Karpas-422 (cell line): ENCODE results near the gene SUSD4. TPM values are rescaled to one million over a fixed set of nuclear protein-coding genes. Genes with fewer than 3 reads are reported as not detected.

Source experiments
- DNase-seq: peaks from one replicate; pipeline ENCODE4 v3.0.0-alpha.2; 2015
- H2AFZ ChIP-seq: fragments of 200-600 bp; sonication (generic); 2 replicates; pipeline ENCODE4 v1.6.1; 2014; ENCODE audit warnings: antibody characterized with exemption, low read length, mixed read lengths
- H3K27ac ChIP-seq: fragments of 200-600 bp; sonication (generic); 2 replicates; pipeline ENCODE4 v1.5.1; 2014; ENCODE audit warnings: mild to moderate bottlenecking, low read length, moderate library complexity
- H3K27me3 ChIP-seq: fragments of 200-600 bp; sonication (generic); 2 replicates; pipeline ENCODE4 v1.6.1; 2014; ENCODE audit warnings: low read length, mixed read lengths
- H3K36me3 ChIP-seq: fragments of 200-600 bp; sonication (generic); 2 replicates; pipeline ENCODE4 v1.6.1; 2014; ENCODE audit warnings: low read length, mixed read lengths; ENCODE audit not compliant: insufficient read depth
- H3K4me1 ChIP-seq: fragments of 200-600 bp; sonication (generic); 2 replicates; pipeline ENCODE4 v1.6.1; 2014; ENCODE audit warnings: mild to moderate bottlenecking, low read length, mixed read lengths
- H3K4me2 ChIP-seq: fragments of 200-600 bp; sonication (generic); 2 replicates; pipeline ENCODE4 v1.6.1; 2014; ENCODE audit warnings: low read length, low read depth, mild to moderate bottlenecking; ENCODE audit not compliant: poor library complexity, severe bottlenecking
- H3K4me3 ChIP-seq: fragments of 200-600 bp; sonication (generic); 2 replicates; pipeline ENCODE4 v1.5.1; 2014; ENCODE audit warnings: mild to moderate bottlenecking, antibody characterized with exemption, low read length, mixed read lengths
- H3K79me2 ChIP-seq: fragments of 200-600 bp; sonication (generic); 2 replicates; pipeline ENCODE4 v1.6.1; 2014; ENCODE audit warnings: mild to moderate bottlenecking, low read length, mixed read lengths
- H3K9ac ChIP-seq: fragments of 200-600 bp; sonication (generic); 2 replicates; pipeline ENCODE4 v1.6.0; 2014; ENCODE audit warnings: low read length
- H3K9me2 ChIP-seq: fragments of 200-600 bp; sonication (generic), shearing (Covaris generic); replicated peaks from 2 replicates; pipeline ENCODE4 v1.6.0; 2014; ENCODE audit warnings: mild to moderate bottlenecking, low read length, moderate library complexity; ENCODE audit not compliant: insufficient read depth
- H3K9me3 ChIP-seq: fragments of 300-700, 200-600 bp; sonication (generic); 2 replicates; pipeline ENCODE4 v1.6.1; 2014; ENCODE audit warnings: low read length, mixed read lengths
- H4K20me1 ChIP-seq: fragments of 200-600 bp; sonication (generic); 2 replicates; pipeline ENCODE4 v1.6.1; 2014; ENCODE audit warnings: mild to moderate bottlenecking, antibody characterized with exemption, low read length, low read depth; ENCODE audit not compliant: insufficient read depth
- total RNA-seq: library from RNA; depleted of rRNA; stranded (reverse); fragments of >200 nt; shearing (Covaris generic); gene quantifications from 2 replicates; pipeline ENCODE4 v1.2.3, GENCODE V29; 2014; ENCODE audit warnings: low replicate concordance

SUSD4 gene
- total RNA-seq, 1 experiment from 2014 or later = 0.34 TPM

DNA sequence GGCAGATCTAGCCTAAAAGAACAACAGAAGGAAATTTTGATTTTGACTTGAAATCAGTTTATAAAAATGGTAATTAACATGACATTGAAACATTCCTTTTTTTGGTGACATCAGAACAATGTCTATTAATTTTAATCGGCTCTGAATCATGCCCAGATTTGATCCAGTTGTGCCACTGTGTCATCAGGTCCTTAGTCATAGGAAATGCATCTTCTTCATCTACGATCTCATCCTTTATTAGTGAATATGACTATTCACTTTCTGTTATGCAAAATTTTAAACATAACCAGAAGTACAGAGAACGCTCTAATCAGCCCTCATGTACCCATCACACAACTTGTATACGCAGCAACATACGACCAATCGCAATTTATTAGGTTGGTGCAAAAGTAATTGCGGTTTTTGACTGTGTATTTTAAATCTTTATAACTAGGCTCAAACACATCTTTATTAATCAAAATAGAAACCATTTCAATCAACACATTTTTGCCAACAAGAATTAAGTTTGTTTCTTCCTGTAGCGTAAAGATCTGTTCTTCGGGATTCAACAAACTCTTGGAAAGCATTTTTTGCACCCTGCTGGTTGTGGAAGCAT is 180.6 kb downstream of the SUSD4 start:
- no peak overlapping the region for H3K4me2 ChIP-seq
- no peak overlapping the region for H3K4me3 ChIP-seq
- DNase-seq = no peak
- no peaks in the 10 kb centered on the region for H4K20me1 ChIP-seq
- no peak overlapping the region for H3K27ac ChIP-seq
- H3K27me3 ChIP-seq = no peaks in the 10 kb centered on the region
- H3K9me3 ChIP-seq = no peaks in the 10 kb centered on the region
- H3K9me2 ChIP-seq = no peaks in the 10 kb centered on the region
- no peak overlapping the region for H2AFZ ChIP-seq
- no peak overlapping the region for H3K9ac ChIP-seq
- H3K36me3 ChIP-seq = no peaks in the 10 kb centered on the region
- H3K4me1 ChIP-seq = peaks cover 6% of the 10 kb centered on the region
- no peaks in the 10 kb centered on the region for H3K79me2 ChIP-seq

DNA sequence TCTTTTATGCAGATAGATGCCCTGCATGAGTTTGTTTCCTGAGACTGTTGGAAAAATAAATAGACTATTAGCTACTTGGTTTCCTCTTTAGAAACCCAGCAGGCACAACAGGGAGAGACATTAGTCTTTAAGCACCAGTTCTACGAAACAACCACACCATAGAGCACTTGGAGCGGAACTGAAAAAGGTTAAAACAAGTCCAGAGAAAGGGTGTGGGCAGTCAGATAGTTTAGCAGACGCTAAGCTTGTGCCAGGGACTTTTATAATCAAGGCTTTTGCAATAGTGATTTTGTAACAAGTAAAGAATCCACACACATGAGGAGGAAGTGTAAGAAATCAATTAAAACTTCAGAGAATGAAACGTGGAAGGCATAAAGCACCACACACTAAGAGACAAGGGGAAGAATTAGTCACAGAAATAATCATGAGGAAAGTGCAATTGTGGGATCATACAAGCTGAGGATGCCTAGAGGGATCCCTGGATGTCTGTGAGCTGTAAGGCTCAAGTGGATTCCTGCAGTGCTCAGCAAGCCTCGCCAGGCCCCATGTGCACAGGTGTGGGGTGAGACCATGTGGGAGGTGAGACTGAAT is 183.2 kb downstream of the SUSD4 start:
- Histone ChIP-seq H3K79me2 (no peaks in the 10 kb centered on the region), H3K9me2 (no peaks in the 10 kb centered on the region), H3K27me3 (no peaks in the 10 kb centered on the region), H3K4me1 (peaks cover 3% of the 10 kb centered on the region; the same call in 1 of the 2 replicates), H2AFZ (no peak overlapping the region), H3K9me3 (no peaks in the 10 kb centered on the region), H3K4me2 (no peak overlapping the region), H3K36me3 (no peaks in the 10 kb centered on the region), H3K4me3 (no peak overlapping the region), H3K27ac (no peak overlapping the region), H3K9ac (no peak overlapping the region), H4K20me1 (no peaks in the 10 kb centered on the region)
- no peak for DNase-seq

DNA sequence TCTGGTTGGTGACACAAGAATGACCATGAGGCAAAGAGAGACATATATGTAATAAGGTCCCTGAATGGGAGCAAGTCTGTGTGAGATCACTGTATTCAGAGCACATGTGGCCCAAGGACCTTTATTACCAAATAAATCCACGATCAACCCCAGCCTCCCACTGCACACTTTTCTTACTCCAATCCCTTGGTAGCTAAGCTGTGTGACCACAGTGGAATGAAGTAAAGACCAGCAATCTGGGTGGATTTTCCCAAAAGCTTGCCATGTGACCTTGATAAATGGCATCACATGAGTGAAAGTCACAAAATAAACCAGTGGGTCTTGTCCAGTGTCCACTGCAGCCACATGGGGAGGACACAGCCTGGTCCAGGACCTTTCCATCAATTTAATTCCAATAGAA is 184.2 kb downstream of the SUSD4 start:
- Histone ChIP-seq H3K27ac (no peak overlapping the region), H3K4me3 (no peak overlapping the region), H3K4me2 (no peak overlapping the region), H3K4me1 (peaks cover 3% of the 10 kb centered on the region; the same call in 1 of the 2 replicates), H2AFZ (no peak overlapping the region), H3K27me3 (no peaks in the 10 kb centered on the region), H3K9me2 (no peaks in the 10 kb centered on the region), H4K20me1 (no peaks in the 10 kb centered on the region), H3K36me3 (no peaks in the 10 kb centered on the region), H3K9me3 (no peaks in the 10 kb centered on the region), H3K9ac (no peak overlapping the region), H3K79me2 (no peaks in the 10 kb centered on the region)
- no peak for DNase-seq

DNA sequence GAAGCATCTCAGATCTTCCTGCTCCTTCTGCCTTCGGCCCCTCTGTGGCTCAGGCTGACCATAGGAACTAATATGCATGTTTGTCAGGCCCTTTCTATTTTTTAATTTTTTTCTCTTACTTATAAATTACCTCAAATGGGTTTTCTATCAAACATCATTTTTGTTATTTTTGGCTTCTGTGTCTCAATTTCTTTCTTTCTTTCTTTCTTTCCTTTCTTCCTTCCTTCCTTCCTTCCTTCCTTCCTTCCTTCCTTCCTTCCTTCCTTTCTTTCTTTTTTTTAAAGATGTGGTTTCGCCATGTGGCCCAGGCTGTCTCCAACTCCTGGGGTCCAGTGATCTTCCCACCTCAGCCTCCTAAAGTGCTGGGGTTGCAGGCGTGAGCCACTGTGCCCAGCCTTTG is 184.7 kb downstream of the SUSD4 start:
- no peaks in the 10 kb centered on the region for H3K79me2 ChIP-seq

DNA sequence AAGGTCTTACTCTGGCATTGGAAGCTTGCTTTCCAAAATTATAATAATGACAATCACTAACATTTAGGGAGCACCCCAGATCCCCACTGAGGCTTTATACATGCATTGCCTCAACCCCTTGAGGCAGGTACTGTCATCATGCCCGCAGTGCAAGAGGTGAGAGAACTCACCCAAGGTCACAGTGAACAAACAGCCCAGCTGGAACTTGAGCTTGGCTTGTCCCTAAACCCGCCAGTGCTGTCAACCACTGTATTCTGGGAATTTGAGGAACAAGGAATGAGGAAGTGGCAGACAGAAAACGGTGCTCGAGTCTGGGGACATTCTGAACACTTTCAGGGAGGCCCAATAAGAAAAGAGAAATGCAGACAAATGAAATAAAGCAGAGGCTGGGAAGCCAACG is 186.3 kb downstream of the SUSD4 start:
- H4K20me1 ChIP-seq = no peaks in the 10 kb centered on the region
- H3K9me3 ChIP-seq = no peaks in the 10 kb centered on the region
- H3K79me2 ChIP-seq = no peaks in the 10 kb centered on the region
- H3K4me1 ChIP-seq = peaks cover 3% of the 10 kb centered on the region; the same call in 1 of the 2 replicates
- no peak overlapping the region for H3K4me3 ChIP-seq
- no peak overlapping the region for H2AFZ ChIP-seq
- no peaks in the 10 kb centered on the region for H3K36me3 ChIP-seq
- no peaks in the 10 kb centered on the region for H3K27me3 ChIP-seq
- H3K4me2 ChIP-seq = no peak overlapping the region
- DNase-seq = no peak
- no peak overlapping the region for H3K27ac ChIP-seq
- no peak overlapping the region for H3K9ac ChIP-seq
- no peaks in the 10 kb centered on the region for H3K9me2 ChIP-seq

More for the DNA sequence above, 184.7 kb downstream of the SUSD4 start:
- DNase-seq = no peak
- no peaks in the 10 kb centered on the region for H3K9me2 ChIP-seq
- H3K4me2 ChIP-seq = no peak overlapping the region
- no peaks in the 10 kb centered on the region for H4K20me1 ChIP-seq
- no peak overlapping the region for H3K9ac ChIP-seq
- no peaks in the 10 kb centered on the region for H3K27me3 ChIP-seq
- H3K27ac ChIP-seq = no peak overlapping the region
- no peaks in the 10 kb centered on the region for H3K36me3 ChIP-seq
- H3K4me1 ChIP-seq = peaks cover 3% of the 10 kb centered on the region; the same call in 1 of the 2 replicates
- no peaks in the 10 kb centered on the region for H3K9me3 ChIP-seq
- H2AFZ ChIP-seq = no peak overlapping the region
- no peak overlapping the region for H3K4me3 ChIP-seq

DNA sequence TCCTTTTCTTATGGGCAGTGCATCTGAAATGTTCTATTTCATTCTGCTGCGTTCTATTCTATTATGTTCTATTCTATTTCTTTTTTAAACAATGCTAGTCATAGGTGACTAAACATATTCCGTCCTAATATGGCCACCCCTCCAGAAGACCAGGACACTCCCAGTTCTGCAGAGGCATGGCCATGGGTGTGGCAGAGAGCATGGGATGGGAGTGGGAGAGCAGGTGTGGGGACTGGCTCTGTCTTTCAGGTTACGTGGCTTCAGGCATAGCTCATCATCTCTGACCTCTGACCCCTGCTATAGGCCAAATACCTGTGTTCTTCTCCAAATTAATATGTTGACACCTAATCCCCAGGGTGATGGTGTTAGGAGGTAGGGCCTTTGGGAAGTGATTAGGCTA is 187.5 kb downstream of the SUSD4 start:
- Histone ChIP-seq H3K9me3 (no peaks in the 10 kb centered on the region), H3K4me1 (peaks cover 3% of the 10 kb centered on the region; the same call in 1 of the 2 replicates), H3K9me2 (no peaks in the 10 kb centered on the region), H3K79me2 (no peaks in the 10 kb centered on the region), H3K9ac (no peak overlapping the region), H3K4me3 (no peak overlapping the region), H3K27ac (no peak overlapping the region), H3K36me3 (no peaks in the 10 kb centered on the region), H3K27me3 (no peaks in the 10 kb centered on the region), H4K20me1 (no peaks in the 10 kb centered on the region), H3K4me2 (no peak overlapping the region), H2AFZ (no peak overlapping the region)
- DNase-seq = no peak

DNA sequence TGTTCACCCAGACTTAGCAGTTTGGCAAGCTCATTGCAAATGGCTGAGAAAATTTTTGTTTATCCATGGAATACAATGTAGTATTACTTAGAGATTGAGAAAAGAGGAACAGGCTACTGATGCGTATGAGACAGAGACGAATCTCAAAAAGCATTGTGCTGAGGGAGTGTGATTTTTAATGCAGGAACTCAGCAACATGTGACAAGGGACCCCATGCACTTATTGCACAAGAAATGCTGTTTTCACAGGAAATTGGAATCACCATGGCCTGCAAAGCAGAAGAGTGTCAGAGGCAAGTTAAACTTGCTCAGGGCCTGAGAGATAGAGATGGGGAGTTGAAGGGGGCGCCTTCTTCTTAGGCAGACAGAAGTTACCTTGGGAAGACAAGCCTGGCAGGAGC is 188.3 kb downstream of the SUSD4 start:
- Histone ChIP-seq H3K27ac (no peak overlapping the region), H3K9me2 (no peaks in the 10 kb centered on the region), H3K79me2 (no peaks in the 10 kb centered on the region), H3K36me3 (no peaks in the 10 kb centered on the region), H2AFZ (no peak overlapping the region), H3K9me3 (no peaks in the 10 kb centered on the region), H4K20me1 (no peaks in the 10 kb centered on the region), H3K4me2 (no peak overlapping the region), H3K27me3 (no peaks in the 10 kb centered on the region), H3K4me1 (peaks cover 3% of the 10 kb centered on the region; the same call in 1 of the 2 replicates), H3K4me3 (no peak overlapping the region), H3K9ac (no peak overlapping the region)
- DNase-seq = no peak

DNA sequence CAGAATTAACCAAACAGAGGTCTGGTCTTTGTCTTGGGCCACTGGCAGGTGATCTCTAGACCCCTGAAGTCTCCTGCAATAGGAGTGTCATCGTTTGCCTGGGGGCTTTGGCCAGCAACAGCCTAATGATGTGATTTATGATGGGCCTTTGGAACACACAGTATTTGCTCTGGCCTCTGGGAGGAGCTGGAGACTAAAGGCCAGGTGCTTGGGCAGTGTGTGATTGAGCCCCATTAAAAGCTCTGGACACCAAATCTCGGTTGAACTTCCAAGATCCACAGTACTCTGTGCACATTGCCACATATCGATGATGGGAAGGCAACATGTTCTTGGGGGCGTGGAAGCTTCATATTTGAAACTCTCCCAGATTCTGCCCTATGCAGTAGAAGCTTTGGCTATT is 188.9 kb downstream of the SUSD4 start:
- no peak overlapping the region for H3K4me2 ChIP-seq
- H3K36me3 ChIP-seq = no peaks in the 10 kb centered on the region
- H3K27me3 ChIP-seq = no peaks in the 10 kb centered on the region
- H3K9me2 ChIP-seq = no peaks in the 10 kb centered on the region
- H3K79me2 ChIP-seq = no peaks in the 10 kb centered on the region
- no peak overlapping the region for H3K27ac ChIP-seq
- H2AFZ ChIP-seq = no peak overlapping the region
- DNase-seq = peak; percentile 62
- no peaks in the 10 kb centered on the region for H3K4me1 ChIP-seq
- no peak overlapping the region for H3K4me3 ChIP-seq
- H3K9ac ChIP-seq = no peak overlapping the region
- H3K9me3 ChIP-seq = no peaks in the 10 kb centered on the region
- H4K20me1 ChIP-seq = no peaks in the 10 kb centered on the region
